ENCODE data around the gene SCUBE2. TPM values are rescaled to one million over a fixed set of nuclear protein-coding genes. Genes with fewer than 3 reads are reported as not detected.

The SCUBE2 gene
- 0.25 to 0.78 TPM (median 0.44 TPM) in 5 replicates for total RNA-seq (2022; extraction: Qiagen RNA extraction; ENCODE audit: low read depth)

GRCh38 chr11:9091044-9091922, at the start of gene SCUBE2:
SCUBE2 (minus strand) TSS chr11:9091599; CDS start chr11:9091528, 71 bp downstream.

GRCh38 chr11:9003573-9004182, 87.7 kb downstream of the SCUBE2 start, which contains the start of gene NRIP3:
NRIP3 (minus strand) TSS chr11:9004001; CDS start chr11:9003935, 66 bp downstream.

Other genes with a start within 250 kb of the SCUBE2 start
- 39.4 to 45.1 TPM (median 40.5 TPM) in 5 replicates for gene AKIP1, start 180.4 kb downstream of the SCUBE2 start, total RNA-seq (2022; extraction: Qiagen RNA extraction; ENCODE audit: low read depth)
- gene C11orf16, start 158.7 kb downstream of the SCUBE2 start, total RNA-seq (2022; extraction: Qiagen RNA extraction; ENCODE audit: low read depth) = not detected in 5 replicates
- gene ASCL3, start 148.6 kb downstream of the SCUBE2 start, total RNA-seq (2022; extraction: Qiagen RNA extraction; ENCODE audit: low read depth) = not detected in 5 replicates
- gene TMEM9B, start 127.2 kb downstream of the SCUBE2 start, total RNA-seq (2022; extraction: Qiagen RNA extraction; ENCODE audit: low read depth) = 30.7 to 39.2 TPM (median 34.7 TPM) in 5 replicates
- gene NRIP3, start 87.6 kb downstream of the SCUBE2 start, total RNA-seq (2022; extraction: Qiagen RNA extraction; ENCODE audit: low read depth) = 0.81 to 1.1 TPM (median 0.98 TPM) in 5 replicates
- gene DENND5A, start 173.8 kb upstream of the SCUBE2 start, total RNA-seq (2022; extraction: Qiagen RNA extraction; ENCODE audit: low read depth) = 41.6 to 52.5 TPM (median 43.4 TPM) in 5 replicates
- gene TMEM41B, start 223.0 kb upstream of the SCUBE2 start, total RNA-seq (2022; extraction: Qiagen RNA extraction; ENCODE audit: low read depth) = 11.7 to 29.4 TPM (median 24.7 TPM) in 5 replicates